Activated CD4-positive, CD25-positive, alpha-beta regulatory T cell (primary cell): ENCODE measurements around the gene TCOF1.
"Not testable (repeated sequence)": the region's sequence is repeated elsewhere in the genome, so short reads cannot be mapped to it uniquely, and the experiment has no call there.

ENCODE experiments used
- DNase-seq, 4 experiments: peaks; one replicate each; lab custom pipeline; 2025; lab: John Stamatoyannopoulos, UW

Gene TCOF1

GRCh38 chr5:150404941-150405816 is 47.7 kb downstream of the TCOF1 start:
- no peak for DNase-seq

GRCh38 chr5:150406103-150406722 is 48.7 kb downstream of the TCOF1 start:
- DNase-seq, result no peak

DNA sequence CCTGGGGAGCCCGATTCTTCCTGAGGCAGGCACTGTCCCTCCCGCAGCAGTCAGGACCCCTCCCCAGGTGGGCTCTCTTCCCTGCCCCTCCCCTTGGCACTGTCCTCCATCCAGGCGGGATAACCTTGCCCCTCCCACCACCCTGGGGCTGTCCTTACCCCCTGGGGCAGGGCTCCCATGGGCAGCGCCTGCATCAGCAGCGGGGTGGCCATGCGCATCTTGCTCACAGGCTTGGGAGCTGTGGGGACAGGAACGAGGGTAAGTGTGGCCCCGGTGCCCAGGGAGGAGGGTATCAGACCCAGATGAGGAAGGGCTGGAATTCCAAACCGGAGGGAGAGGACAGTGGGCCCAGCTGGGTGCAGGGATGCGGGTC is 49.2 kb downstream of the TCOF1 start:
- DNase-seq, result no peak

GRCh38 chr5:150407096-150407720 is 49.7 kb downstream of the TCOF1 start:
- DNase-seq, result no peak

- no peak for DNase-seq
These were observed 50.9 kb downstream of the TCOF1 start for GRCh38 chr5:150408231-150408943.

GRCh38 chr5:150409638-150410523 is 52.4 kb downstream of the TCOF1 start:
- no peak for DNase-seq

DNA sequence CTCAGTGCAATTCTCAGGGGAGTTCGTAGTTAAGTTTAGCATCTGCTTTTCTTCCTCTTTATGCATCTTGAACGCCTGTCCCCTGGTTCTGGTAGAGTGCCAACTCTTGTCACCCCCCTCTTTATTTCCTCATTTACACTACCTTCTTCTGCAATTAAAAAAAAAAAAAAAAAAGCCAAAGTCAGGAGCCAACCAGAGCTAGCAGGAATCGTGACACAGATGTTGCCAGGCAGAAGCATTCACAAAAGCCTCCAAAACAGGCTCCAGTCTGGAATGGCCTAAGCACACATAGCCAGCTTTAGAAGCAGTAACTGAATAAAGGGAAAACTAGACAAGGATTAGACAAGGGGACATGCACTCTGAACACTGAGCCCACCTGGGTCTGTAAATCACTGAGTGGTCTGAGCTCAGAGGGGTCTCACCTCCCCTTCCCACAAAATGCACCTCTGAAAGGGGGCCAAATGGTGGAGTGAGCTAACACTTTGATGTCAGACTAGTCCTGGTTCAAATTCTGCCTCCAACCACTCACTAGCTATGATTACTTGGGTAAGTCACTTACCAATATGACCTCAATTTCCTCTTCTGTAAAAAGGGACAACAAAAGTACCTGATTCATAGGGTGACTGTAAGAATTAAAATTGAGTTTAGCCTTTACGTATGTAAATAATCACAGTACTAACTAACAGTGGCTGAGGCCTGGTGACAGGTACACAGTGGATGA is 53.2 kb downstream of the TCOF1 start:
- no peak for DNase-seq

GRCh38 chr5:150411245-150411979 is 53.9 kb downstream of the TCOF1 start:
- peak in 3 of 4 experiments; percentile 27 to 48 (median 43) for DNase-seq

DNA sequence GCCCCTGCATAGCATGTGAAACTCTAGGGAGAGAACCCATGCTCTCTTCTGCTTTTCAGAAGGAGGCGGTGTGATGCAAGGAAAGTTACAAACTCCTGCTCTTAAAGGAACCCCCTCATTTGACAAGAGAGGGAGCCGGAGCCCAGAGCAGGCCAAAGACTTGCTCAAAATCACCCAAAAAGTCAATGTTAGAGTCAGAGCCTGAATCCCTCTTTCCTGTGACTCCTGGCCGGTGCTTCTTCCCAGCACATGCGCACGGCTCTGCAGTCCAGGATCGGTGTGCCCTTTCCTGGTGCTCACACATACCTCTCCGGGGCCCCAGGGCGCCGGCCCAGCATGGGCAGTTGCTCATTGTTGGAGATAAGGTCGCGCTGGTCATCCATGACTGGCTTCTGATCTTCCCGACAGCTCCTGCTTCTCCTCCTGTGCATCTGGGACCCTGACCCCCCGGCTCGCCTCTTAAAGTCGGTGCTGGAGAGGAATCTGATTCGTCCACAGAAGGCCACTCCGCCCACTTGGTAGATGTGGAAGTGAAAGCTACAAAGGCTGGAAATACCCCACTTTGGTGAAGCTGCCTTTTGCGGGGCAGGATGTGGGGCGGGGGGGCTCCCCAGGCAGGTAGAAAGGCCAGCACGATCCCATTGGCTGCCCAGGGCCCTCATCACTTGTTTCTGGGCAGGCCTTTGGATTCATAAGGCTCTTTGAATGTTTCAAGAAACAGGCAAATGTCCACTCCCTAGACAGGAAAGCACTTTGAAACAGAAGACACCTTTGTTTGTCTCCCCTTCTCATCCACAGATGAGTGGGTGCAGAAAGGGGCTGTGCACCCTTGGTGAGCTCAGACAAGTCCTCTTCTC is 55.0 kb downstream of the TCOF1 start, which contains the start of gene CD74:
Gene CD74, minus strand, starts transcription at position 592 of the 857 bp plus-strand sequence. Its CDS starts 161 bp downstream, at position 431.
- DNase-seq, result peak; percentile 82 to 86 (median 84)

- no peak for DNase-seq
These were observed 55.8 kb downstream of the TCOF1 start for GRCh38 chr5:150413176-150413901.

DNA sequence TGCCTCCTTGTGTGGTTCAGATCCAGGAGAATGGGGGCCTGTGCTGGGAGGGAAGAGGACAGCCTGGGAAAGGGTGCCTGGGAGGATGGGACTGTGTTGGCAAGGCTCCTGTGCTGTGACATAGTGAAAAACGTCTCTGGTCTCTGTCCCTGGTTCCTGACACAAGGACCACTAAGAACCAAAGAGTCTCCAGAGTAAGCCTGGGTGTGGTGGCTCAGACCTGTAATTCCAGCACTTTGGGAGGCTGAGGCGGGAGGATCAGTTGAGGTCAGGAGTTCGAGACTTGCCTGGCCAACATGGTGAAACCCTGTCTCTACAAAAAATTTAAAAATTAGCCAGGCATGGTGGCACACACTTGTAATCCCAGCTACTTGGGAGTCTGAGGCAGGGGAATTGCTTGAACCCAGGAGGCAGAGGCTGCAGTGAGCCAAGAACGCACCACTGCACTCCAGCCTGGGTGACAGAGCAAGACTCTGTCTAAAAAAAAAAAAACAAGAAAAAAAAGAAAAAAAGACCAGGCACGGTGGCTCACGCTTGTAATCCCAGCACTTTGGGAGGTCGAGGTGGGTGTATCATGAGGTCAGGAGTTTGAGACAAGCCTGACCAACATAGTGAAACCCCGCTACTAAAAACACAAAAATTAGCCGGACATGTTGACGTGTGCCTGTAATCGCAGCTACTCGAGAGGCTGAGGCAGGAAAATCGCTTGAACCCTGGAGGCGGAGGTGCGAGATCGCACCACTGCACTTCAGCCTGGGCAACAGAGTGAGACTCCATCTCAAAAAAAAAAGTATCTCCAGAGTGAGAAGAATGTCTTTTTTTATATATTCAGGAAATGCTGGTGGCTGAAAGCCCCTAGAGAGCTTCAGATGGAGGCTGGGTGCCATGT is 56.6 kb downstream of the TCOF1 start:
- DNase-seq, result not testable (repeated sequence)

GRCh38 chr5:150419630-150420270 is 62.3 kb downstream of the TCOF1 start:
- no peak for DNase-seq

GRCh38 chr5:150422075-150422474 is 64.6 kb downstream of the TCOF1 start:
- no peak for DNase-seq

GRCh38 chr5:150422758-150423157 is 65.3 kb downstream of the TCOF1 start:
- DNase-seq, result no peak

DNA sequence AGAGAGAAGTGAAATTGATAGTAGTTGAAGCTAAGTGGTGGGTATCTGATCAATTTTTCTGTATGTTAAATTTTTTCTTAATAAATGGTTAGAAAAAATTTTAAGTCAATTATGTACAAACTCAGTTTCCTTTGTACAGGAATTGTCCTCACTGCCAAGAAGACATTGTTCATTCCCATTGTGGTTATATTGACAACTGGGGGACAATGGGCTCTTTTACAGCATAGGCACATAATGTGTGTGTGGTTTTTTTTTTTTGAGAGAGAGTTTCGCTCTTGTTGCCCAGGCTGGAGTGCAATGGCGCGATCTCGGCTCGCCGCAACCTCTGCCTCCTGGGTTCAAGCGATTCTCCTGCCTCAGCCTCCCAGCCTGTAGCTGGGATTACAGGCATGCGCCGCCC is 68.7 kb downstream of the TCOF1 start:
- not testable (repeated sequence) for DNase-seq

GRCh38 chr5:150428106-150428876 is 70.8 kb downstream of the TCOF1 start:
- no peak for DNase-seq
